Omental fat pad (tissue), 4 donors: ENCODE data around the gene ADAP1. TPM values are rescaled to one million over a fixed set of nuclear protein-coding genes. Genes with fewer than 3 reads are reported as not detected.
"Not testable (repeated sequence)": the region's sequence is repeated elsewhere in the genome, so short reads cannot be mapped to it uniquely, and the experiment has no call there.

Experiments used
- ATAC-seq: fragments of 150-250 bp; one replicate; pipeline ENCODE4 v1.9.1; 2016; ENCODE audit warnings: mild to moderate bottlenecking, moderate library complexity; ENCODE audit not compliant: low FRiP score
- DNase-seq: peaks from one replicate; pipeline ENCODE4 v3.0.0-alpha.2; 2019; ENCODE audit warnings: low spot score
- total RNA-seq, 4 donors: library from RNA; depleted of rRNA; stranded (reverse); fragments of >200 nt; gene quantifications; one replicate each; pipeline ENCODE4 v1.1.0, GENCODE V29; 2016
- TF ChIP-seq, protein P1 (sequence below), 3 donors: fragments of 450-650 bp; IDR thresholded peaks; one replicate each; pipeline ENCODE4 v1.5.1; 2016 to 2017; ENCODE audit warnings: antibody characterized with exemption in 3 of 3, mild to moderate bottlenecking in 3 of 3, moderate library complexity in 2 of 3

Gene ADAP1
- total RNA-seq, 4 donors from 2014 or later: 6.7 to 21.7 (median 14.4) TPM

DNA sequence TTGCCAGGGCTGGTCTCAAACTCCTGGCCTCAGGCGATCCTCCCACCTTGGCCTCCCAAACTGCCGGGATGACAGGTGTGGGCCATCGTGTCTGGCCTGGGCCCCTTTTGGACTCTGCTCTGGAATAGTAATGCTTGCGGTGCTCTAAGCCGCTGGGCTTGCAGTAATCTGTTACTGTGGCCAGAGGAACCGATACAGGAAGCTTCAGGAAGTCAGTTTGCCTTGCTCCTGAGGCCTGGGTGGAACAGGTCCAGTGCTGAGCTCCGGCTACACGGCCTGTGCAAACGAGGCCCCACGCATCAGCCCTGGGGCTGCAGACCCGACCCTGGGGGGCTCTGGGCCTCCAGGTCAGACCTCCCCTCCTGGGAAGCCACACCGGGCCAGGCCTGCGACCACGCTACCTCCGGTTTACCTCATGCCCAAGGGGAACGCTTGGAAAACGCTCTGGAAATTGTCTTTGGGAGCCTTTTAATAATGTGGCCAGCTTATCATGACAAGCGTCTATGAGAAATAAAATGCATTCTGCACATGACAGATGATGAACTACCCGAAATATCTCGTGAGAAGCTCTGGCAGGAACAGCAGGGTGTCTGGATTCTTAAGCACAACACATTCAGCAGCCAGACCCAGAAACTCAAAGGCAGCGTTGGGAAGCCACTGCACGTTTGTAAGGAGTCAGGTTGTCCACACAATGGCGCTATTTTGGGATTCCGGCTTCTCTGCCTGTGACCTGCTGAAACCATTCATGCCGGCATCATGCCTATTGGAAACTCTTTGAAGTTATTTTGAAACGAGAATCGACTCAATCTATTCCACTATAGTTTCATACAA, 10.1 kb upstream of the ADAP1 start:
- DNase-seq (no peak), ATAC-seq (peak; percentile 41)

DNA sequence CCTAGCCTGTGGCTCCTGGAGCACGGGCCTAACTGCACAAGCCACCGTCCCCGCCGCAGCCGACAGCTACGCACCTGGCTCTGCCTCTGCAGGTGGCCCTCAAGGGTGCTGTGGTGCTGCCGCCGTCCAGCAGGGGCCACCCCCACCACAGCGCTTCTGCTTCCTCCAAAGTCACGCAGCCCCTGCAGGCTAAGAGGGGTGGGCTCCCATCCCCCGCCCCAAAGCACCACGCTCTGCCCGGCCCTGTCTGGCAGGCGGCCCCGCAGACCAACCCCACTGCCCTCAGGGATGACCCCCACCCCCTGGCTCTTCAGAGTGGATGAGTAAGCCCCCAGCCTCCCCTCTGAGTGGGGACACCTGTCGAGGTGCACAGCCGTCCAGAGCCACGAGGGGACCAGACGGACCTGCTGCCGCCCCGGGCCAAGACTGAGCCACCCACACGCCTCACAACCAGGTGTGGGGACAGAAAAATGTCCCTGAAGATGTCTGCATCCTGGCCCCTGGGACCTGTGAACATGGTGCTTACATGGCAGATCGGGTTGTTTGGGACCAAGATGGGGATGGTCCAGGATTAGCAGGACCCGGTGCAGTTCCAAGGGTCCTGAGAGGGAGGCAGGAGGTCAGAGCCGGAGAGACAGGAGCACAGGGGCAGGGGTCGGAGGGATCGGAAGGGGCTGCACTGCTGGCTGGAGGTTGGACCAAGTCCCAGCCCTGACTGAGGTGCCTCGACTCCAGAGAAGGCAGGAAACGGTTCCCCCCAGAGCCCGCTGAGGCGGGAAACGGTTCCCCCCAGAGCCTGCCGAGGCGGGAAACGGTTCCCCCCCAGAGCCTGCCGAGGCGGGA, 9.0 kb upstream of the ADAP1 start:
- ATAC-seq: no peak
- TF ChIP-seq, protein P1, sequence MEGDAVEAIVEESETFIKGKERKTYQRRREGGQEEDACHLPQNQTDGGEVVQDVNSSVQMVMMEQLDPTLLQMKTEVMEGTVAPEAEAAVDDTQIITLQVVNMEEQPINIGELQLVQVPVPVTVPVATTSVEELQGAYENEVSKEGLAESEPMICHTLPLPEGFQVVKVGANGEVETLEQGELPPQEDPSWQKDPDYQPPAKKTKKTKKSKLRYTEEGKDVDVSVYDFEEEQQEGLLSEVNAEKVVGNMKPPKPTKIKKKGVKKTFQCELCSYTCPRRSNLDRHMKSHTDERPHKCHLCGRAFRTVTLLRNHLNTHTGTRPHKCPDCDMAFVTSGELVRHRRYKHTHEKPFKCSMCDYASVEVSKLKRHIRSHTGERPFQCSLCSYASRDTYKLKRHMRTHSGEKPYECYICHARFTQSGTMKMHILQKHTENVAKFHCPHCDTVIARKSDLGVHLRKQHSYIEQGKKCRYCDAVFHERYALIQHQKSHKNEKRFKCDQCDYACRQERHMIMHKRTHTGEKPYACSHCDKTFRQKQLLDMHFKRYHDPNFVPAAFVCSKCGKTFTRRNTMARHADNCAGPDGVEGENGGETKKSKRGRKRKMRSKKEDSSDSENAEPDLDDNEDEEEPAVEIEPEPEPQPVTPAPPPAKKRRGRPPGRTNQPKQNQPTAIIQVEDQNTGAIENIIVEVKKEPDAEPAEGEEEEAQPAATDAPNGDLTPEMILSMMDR (IDR thresholded peaks at IDR 0.05): no peak
- no peak for DNase-seq

More for the DNA sequence above, 10.1 kb upstream of the ADAP1 start:
- TF ChIP-seq, protein P1 (IDR thresholded peaks at IDR 0.05): no peak

DNA sequence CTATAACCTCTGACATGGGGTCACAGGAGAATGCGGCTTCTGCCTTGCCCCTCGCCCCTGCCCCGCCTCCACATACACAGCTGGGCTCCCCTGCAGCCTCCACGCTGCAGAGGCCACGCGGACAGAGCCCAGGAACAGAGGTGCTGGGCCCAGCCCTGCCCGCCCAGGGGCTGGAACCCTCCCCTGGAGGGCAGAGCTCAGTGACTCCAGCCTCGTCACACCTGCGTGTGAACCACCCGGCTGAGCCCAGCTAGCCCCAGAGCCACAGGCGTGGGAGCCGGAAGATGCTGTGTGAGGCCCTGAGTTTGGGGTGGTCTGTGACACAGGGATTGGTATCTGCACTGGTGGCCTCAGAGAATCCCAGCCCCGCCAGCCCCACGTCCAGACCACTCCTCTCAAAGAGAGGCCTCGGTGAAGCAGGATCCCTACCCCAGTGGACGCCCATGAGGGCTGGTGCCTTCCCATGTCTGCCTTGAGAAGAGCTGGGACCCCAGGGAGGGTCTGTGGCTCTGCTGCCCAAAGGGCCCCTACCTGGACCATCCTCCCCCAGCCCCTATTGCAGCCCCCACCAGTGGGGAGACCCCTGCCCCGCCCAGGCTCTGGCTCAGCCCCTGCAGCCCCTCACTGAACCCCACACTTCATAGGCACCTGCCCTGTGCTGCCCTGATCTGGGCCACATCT, 8.1 kb upstream of the ADAP1 start:
- TF ChIP-seq, protein P1 (IDR thresholded peaks at IDR 0.05): no peak
- ATAC-seq: no peak
- DNase-seq: no peak

DNA sequence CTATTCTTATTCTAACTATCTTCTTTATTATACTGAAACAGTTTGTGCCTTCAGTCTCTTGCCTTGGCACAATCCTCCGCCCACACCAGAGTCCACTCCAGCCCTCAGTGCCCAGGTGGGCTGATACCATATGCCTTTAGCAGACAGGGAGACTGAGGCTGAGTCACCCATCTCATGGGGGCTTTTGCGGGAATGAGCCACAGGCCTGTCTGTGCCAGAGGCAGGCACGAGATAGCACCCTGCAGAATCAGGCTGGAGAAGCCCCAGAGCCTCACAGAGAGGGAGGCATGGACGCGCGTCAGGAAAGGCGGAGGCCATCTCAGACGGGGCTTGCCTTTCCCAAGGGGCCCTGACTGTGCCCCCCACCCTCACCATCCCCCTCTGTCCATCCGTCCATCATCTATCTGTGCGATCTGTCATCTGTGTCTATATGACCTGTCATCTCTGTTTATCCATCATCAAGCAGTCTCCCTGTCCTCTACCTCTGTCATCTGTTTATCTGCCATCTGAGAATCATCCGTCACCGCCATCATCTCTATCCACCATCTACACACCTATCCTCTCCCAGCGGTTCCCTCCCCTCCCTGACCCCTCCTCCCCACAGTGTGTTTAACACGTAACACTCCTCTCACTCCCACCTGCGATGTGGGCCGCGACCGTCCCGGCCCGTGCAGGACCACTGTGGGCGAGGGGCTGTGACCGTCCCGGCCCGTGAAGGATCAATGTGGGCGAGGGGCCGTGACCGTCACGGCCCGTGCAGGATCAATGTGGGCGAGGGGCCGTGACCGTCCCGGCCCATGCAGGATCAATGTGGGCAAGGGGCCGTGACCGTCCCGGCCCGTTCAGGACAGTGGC, 7.3 kb upstream of the ADAP1 start:
- ATAC-seq (no peak), DNase-seq (no peak)

DNA sequence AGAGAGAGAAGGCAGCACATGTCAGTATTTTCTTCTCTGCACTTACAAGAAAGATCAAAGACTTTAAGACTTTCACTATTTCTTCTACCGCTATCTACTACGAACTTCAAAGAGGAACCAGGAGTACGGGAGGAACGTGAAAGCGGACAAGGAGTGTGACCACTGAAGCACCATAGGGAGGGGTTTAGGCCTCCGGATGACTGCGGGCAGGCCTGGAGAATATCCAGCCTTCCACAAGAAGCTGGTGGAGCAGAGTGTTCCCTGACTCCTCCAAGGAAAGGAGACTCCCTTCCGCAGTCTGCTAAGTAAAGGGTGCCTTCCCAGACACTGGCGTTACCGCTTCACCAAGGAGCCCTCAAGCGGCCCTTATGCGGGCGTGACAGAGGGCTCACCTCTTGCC, 6.5 kb upstream of the ADAP1 start:
- not testable (repeated sequence) for ATAC-seq, DNase-seq

More for the DNA sequence above, 7.3 kb upstream of the ADAP1 start:
- TF ChIP-seq, protein P1 (IDR thresholded peaks at IDR 0.05): no peak

DNA sequence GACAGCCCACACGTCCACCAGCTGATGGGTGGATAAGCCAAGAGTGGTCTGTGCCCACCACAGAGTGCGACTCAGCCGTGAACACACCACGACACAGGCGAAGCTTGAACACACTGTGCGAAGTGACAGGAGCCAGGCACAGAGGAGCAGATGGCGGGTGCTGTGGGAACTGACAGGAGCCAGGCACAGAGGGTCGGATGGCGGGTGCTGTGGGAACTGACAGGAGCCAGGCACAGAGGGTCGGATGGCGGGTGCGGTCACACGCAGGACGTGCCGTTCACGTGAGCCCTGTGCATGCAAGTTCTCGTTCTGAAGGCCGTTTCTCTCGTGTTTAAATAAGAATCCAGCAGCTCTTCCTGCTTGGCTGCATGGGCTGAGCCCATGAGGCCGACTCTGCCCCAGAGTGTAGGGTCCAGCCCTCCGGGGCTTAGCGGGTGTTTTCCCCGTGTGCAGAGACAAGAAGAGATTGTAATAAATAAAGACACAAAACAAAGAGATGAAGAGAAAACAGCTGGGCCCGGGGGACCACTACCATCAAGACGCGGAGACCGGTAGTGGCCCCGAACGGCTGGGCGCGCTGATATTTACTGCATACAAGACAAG, 5.9 kb upstream of the ADAP1 start:
- TF ChIP-seq, protein P1 (IDR thresholded peaks at IDR 0.05): no peak
- no peak for ATAC-seq

DNA sequence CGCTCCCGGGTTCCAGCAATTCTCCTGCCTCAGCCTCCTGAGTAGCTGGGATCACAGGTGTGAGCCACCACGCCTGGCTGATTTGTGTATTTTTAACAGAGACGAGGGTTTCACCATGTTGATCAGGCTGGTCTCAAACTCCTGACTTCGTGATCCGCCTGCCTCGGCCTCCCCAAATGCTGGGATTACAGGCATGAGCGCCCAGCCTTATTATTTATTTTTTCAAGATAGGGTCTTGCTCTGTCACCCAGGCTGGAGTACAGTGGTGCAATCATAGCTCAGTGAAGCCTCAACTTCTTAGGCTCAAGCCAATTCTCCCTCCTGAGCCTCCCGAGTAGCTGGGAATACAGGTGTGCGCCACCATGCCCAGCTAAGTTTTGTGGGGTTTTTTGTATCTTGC, 5.3 kb upstream of the ADAP1 start:
- not testable (repeated sequence) for DNase-seq, ATAC-seq

More for the DNA sequence above, 5.9 kb upstream of the ADAP1 start:
- DNase-seq: no peak
